HG02759 (cell line): ENCODE results near the gene SKA2.
"Not testable (repeated sequence)": the region's sequence is repeated elsewhere in the genome, so short reads cannot be mapped to it uniquely, and the experiment has no call there.

Experiments used
- ATAC-seq: cut with Tn5 transposase; IDR thresholded peaks from one replicate; pipeline ENCODE4 v1.9.1; 2021; ENCODE audit warnings: mild to moderate bottlenecking, moderate library complexity; ENCODE audit not compliant: unreplicated experiment

Gene SKA2, protein sequence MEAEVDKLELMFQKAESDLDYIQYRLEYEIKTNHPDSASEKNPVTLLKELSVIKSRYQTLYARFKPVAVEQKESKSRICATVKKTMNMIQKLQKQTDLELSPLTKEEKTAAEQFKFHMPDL

DNA sequence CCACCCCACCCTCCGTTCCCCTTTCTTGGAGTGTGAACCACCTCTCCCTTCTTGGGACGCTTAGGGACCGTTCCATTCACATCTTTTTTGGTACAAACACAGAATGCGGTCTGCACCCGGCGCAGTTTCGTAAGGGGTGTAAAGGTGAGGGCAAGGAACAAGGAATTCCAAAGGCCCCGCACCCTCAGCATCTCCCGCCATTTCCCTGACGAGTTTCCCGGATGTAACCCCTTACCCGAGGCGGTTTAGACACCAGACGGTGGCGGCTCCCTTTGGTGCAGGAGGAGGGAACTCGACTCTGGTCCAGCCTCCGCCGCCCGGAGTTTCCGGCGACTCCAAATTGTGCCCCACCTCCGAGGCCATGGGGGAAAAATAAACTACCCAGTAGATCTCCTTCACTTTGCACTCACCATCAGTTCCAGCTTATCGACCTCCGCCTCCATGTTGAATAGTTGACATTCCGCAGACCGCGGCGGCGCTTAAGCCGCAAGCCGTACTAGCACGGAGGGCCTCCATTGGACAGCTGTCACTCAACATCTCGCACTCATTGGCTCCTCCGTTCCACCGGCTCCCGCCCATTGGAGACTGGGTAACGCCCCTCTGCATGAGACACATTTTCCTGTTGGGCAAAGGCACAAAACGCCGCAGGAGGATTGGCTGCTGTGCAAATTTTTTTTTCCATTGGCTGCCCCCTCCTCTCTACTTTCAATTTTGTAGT, at the start of gene SKA2:
TSS of gene SKA2 (minus strand) at position 466 of the 718 bp plus-strand sequence. CDS start at position 443, 23 bp downstream.
- ATAC-seq = peak; percentile 84

DNA sequence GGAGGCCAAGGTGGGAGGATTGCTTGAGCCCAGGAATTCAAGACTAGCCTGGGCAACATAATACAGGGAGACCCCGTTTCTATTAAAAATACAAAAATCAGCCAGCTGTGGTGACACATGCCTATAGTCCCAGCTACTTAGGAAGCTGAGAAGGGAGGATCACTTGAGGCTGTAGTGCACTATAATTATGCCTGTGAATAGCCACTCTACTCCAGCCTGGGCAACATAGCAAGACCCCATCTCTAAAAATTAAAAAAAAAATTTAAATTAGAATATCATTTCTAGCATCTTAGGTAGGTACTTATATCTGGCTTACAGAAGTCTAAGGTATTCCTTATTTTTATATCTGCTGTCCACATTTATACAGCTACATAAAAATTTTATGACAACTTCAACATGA, 47.3 kb upstream of the SKA2 start:
- ATAC-seq = no peak

DNA sequence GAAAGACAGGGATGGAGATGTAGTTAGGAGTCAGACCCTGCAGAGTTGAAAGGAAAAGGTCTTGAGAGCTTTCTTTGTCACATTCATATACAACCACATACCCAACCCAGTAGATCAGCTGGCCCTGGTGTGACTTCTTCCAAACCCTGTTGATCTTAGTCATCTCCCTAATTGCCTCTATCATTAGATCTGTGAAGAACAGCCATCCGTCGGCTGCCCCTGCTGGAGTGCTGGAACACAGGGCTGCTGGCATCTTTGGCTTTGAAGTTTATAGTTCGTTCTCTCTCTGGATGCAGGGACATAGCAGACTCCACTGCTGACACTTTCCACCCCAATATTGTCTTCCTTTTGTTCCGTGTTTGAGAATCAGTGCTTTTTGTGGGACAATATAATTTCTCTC, 44.4 kb upstream of the SKA2 start:
- ATAC-seq = no peak

DNA sequence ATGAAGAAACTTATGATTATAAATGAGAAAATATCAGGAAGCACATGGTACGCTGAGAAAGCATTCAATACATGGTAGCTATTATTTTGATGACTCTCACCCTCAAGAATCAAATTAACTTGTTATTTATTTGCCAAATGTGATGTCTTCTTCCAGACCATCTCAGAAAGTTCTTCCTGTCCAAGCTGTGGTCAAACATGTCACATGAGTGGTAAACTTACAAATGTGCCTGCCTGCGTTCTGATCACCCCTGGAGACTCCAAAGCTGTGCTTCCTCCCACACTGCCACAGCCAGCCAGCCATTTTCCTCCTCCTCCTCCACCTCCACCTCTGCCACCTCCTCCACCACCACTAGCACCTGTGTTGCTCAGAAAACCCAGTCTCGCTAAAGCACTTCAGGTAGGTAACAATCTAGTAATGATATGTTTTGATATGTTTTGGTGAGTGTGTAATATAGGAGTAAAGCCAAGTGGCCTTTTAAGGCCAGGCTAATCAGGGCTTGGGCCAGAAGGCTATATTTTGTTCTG, 38.4 kb upstream of the SKA2 start:
- ATAC-seq = no peak

DNA sequence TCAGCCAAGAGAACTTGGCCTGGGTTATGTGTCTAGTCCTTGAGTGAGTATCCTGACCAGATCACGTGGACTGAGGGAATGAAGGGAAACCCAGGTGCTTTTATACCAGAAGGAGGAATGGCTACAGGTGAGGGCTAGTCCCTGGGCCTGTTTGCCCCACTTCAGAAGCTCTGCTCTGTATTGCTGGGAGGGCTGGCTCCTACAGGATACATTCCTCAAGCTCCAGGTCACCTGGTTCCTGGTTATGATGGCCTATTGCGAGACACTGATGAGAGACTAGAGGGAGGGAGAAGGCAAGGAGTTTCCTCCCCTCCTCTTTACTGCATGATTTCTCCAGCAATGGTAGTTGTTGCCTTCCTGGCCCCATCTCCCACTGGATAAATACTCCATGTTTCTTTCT, 35.8 kb upstream of the SKA2 start:
- ATAC-seq = no peak

DNA sequence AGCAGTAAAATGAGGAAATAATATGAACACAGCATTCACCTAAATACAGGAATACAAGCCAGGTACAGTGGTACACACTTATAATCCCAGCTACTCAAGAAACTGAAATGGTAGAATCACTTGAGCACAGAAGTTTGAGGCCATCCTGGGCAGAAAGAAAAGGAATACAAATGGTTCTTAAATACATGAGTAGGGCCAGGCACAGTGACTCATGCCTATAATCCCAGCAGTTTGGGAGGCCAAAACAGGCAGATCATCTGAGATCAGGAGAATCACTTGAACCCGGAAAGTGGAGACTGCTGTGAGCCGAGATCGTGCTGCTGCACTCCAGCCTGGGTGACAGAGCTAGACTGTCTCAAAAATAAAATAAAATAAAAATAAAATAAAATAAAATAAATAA, 31.9 kb upstream of the SKA2 start:
- no peak for ATAC-seq

DNA sequence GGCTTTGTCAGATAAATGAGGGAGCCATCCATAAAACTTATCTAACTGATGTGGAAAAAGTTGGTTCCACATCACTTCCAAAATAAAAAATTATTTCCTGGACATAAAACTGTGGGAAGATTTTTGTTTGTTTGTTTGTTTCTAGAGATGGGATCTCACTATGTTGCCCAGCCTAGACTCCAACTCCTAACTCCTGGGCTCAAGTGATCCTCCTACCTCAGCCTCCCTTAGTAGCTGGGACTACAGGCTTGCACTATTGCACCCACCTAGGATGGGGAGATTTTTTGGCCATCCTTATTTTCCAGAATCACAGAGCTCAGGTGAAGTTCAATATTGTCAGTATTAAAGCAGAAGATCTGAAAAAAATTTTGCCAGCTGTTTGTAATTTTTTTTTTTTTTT, 31.0 kb upstream of the SKA2 start:
- no peak for ATAC-seq

DNA sequence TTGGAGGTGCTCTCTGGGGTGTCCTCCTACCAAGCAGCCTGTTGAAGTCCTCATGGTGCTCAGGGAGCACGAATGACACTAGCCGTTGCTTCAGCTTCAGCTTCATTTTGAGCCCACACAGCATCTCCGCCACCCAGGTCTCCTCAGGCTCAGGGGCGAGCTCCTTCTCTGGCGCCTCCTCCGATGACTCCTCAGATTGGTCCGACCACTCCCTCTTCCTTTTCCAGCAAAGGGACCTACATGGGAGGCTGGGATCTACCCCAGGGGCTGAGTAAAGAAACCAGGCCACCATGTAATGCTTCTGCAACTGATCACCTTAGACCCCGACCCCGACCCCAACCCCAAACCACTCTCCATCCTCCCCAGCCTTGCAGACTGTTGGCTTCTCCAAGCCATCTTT, 26.5 kb upstream of the SKA2 start:
- ATAC-seq = no peak

DNA sequence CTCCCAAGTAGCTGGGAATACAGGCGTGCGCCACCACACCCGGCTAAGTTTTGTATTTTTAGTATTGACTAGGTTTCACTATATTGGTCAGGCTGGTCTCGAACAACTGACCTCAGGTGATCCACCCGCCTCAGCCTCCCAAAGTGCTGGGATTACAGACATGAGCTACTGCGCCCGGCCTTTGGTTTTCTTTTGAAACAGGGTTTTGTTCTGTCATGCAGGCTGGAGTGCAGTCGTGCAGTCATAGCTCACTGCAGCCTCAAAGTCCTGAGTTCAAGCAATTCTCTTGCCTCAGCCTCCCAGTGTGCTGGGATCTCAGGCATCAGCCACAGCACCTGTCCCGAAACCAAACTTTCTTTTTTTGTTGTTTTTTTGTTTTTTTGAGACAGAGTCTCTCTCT, 25.6 kb upstream of the SKA2 start:
- ATAC-seq = no peak

DNA sequence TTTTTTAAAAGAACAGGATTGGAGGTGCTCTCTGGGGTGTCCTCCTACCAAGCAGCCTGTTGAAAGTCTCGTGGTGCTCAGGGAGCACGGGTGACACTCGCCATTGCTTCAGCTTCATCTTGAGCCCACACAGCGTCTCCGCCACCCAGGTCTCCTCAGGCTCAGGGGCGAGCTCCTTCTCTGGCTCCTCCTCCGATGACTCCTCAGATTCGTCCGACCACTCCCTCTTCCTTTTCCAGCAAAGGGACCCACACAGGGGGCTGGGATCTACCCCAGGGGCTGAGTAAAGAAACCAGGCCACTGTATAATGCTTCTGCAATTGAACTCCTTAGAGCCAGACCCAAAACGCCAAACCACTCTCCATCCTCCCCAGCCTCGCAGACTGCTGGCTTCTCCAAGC, 24.6 kb upstream of the SKA2 start:
- not testable (repeated sequence) for ATAC-seq

DNA sequence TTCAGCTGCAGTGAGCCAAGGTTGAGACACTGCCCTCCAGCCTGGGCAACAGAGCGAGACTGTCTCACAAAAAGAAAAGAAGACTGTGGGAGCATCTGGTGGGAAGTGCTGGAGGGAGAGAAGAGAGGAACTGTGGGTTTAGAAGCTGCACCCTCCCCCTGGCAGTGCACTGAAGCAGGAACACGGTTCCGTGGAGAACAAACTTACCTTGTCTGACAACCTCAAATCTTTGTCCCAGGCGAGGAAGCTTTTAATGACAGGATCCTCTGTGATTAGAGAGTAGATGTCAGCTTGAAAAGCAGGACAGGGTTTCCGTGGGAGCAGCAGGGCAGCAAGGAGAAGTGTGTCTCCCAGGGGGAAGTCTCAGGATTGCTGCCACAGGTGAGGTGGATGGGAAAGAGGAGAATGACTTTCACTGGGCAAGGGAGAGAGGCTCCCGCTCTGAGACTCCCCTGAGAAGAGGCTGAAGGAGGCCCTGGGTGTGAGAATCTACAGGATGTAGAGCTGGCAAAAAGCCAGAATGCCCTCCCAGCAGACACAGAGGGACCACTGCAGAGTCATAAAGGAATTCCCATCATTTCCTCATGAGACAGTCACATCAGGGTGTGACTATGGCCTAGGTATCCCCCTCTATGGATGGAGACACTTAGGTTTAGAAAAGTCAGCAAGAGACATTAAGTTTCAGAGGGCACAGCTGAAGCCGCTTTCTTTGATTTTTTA, 23.4 kb upstream of the SKA2 start:
- no peak for ATAC-seq

DNA sequence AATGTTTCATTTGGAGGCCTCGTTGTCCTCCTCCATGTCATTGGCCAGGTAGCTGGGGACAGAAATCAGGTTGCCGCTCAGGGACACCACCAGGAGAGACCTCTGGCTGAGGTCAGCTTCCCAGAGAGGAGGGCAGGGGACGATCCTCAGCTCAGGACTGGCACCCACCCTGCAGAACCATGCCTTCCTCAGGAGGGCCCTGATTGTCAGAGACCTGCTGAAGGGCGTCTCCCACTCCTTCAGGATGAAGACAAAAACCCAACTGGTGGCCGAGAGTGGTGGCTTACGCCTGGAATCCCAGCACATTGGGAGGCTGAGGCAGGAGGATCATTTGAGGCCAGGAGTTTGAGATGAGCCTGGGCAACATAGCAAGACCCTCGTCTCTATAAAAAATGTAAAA, 20.1 kb upstream of the SKA2 start:
- no peak for ATAC-seq

DNA sequence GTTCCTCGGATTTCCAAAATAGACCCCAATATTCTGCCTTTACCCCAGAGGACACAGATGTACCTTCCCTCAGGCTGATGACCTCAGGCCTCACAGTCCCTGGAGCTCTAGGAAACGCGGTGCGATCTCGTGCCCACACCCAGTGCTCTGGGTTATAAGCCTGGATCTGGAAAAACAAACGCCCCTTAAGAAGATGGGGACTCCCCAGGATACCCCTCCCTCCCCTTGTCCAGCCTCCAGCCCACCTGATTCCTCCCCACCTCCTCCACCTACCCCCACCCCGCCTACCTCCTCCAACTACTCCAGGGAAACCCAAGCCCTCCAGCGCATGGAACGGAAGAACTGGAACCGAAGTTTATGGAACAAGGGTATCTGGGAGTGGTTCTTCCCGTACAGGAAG, 19.7 kb upstream of the SKA2 start:
- no peak for ATAC-seq

DNA sequence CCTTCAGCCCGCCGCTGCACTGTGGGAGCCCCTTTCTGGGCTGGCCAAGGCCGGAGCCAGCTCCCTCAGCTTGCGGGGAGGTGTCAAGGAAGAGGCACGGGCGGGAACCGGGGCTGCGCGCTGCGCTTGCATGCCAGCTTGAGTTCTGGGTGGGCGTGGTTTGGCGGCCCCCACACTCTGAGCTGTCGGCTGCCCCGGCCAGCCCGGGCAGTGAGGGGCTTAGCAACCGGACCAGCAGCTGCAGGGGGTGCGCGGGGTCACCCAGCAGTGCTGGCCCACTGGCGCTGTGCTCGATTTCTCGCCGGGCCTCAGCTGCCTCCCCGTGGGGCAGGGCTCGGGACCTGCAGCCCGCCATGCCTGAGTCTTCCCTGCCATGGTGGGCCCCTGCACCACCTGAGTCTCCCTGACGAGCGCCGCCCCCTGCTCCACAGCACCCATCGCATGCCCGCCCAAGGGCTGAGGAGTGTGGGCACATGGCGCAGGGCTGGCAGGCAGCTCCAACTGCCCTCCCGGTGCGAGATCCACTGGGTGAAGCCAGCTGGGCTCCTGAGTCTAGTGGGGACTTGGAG, 17.5 kb upstream of the SKA2 start:
- ATAC-seq = no peak

DNA sequence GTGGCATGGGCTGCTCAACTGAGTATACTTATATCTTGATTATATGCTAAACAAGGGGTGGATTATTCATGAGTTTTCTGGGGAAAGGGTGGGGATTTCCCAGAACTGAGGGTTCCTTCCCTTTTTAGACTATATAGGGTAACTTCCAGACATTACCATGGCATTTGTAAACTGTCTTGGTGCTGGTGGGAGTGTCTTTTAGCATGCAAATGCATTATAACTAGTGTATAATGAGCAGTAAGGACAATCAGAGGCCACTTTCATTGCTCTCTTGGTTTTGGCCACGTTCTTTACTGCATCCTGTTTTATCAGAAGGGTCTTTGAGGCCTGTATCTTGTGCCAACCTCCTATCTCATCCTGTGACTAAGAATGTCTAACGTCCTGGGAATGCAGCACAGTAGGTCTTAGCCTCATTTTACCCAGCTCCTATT, 12.6 kb upstream of the SKA2 start:
- ATAC-seq = no peak

DNA sequence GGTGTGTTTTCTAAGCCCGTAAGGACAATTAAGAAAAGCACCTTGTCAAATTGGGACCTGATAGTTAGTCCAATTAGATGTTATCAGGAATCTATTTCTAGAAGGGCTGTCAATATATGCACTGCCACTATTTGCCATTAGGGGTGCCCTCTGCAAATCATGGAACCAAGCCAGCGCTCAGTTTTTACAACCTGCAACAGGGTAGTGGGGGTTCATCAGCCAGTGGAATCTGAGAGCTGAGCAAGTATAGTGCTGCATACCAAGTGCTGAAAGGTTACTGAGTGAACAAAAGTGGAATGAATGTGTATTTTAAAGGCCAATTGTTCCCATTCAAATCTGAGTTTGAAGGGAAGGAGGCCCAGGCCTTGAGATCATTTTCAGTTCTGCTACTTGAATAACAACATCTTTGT, 11.0 kb upstream of the SKA2 start:
- peak; percentile 63 for ATAC-seq

DNA sequence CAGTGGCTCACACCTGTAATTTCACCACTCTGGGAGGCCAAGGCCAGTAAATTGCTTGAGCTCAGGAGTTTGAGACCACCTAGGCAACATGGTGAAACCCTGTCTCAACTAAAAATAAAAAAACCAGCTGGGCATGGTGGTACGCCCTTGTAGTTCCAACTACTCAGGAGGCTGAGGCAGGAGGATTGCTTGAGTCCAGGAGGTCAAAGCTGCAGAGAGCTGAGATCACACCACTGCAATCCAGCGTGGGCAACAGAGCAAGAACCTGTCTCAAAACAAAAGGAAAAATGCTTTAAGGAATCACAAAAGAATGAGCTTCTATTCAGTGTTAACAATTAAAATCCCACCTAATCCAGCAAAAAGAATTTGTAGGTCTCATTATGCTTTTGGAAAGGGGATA, 6.5 kb upstream of the SKA2 start:
- ATAC-seq = no peak

DNA sequence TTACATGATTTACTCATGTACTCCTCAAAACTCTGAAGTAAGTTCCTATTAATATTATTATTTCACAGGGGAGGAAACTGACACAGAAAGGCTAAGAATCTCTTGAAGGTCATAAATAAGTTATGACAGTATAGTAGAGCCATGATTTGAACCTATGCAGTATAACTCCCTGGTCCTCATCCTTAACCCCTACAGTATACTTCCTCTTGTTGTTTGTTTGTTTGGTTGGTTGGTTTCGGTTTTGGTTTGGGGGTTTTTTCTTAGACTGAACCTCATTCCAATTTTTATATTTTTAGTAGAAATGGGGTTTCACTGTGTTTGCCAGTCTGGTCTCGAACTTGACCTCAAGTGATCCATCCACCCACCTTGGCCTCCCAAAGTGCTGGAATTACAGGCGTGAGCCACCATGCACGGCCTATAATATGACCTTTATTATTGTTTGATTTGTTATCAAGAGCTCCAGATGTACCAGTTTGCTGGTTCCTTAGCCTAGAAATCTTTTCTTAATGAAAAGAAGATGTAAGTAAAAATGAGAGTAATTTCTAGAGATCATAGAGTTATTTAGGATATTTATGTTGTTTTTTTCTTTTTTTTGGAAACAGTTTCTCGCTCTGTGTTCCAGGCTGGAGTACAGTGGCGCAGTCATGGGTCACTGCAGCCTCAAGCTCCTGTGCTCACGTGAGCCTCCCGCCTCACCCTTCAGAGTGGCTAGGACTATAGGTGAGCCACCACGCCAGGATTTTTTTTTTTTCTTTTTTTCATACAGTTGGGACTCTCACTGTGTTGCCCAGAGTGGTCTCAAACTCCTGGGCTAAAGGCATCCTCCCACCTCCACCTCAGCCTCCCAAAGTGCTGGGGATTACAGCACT, 5.4 kb upstream of the SKA2 start:
- ATAC-seq = no peak

DNA sequence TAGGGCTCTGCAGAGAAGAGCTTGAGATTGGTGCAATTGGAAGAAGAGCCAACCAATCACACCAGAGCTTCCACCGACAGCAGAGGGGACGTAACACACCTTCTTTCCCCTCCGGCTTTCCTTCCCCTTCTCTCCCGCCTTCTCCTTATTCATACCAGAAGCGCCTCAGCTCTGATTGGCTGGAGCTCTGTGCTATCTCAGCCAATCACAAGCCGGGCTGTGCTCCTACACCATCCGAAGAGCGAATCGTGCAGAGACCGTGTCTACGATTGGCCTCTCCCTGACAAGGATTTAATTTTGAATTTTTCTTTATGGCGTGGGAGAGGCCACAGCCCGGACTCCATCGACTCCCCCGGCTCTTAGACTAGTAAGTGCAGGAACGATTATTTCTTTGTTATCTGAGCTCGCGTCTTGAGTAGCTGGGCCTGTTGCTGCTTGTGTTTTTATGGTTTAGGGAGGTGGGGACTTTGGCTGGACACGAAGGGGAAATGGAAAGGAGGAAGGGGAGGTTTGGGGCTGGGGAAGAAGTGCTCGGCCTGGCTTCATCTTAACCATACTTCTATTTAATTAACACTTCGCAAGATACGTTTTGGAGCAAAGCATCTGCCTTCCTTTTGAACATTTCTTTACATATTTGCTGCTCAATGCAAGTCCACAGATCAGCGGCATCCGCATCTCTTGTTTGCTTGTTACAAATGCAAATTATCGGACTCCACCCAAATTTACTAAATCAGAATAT, 622 bp upstream of the SKA2 start, which contains the start of gene PRR11:
TSS of gene PRR11 (plus strand) at position 308 of the 739 bp plus-strand sequence. CDS start 14,007 bp downstream, outside the sequence.
- ATAC-seq = peak; percentile 89

DNA sequence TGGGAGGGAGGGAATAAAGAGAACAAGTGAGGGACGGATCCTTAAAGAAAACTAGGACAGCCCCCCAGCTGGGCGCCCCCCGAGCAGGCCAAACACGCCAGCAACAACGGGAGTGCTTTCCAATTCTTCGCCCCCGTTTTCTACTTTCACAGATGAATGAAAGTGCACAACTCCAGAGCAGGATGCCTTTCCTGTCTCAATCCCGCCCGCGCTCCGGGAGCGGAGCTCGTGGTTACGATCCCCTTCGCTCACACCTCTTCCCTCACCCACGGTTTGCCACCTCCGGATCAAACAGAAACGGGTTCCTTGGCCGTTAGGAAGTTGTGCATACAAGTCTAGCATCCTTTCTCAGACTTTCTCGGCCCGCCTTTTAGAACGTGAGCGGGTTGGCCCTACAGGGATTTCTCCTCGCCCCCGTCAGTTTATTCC, 680 bp downstream of the SKA2 start:
- ATAC-seq = no peak
